ENCODE data around the gene NTM. TPM values are rescaled to one million over a fixed set of nuclear protein-coding genes. Genes with fewer than 3 reads are reported as not detected.
A peak's percentile ranks its signal among the peaks of the same experiment; 100 is the strongest.

Gene NTM
- total RNA-seq, 2 donors from 2014 or later = 0.26 to 3.6 TPM

DNA sequence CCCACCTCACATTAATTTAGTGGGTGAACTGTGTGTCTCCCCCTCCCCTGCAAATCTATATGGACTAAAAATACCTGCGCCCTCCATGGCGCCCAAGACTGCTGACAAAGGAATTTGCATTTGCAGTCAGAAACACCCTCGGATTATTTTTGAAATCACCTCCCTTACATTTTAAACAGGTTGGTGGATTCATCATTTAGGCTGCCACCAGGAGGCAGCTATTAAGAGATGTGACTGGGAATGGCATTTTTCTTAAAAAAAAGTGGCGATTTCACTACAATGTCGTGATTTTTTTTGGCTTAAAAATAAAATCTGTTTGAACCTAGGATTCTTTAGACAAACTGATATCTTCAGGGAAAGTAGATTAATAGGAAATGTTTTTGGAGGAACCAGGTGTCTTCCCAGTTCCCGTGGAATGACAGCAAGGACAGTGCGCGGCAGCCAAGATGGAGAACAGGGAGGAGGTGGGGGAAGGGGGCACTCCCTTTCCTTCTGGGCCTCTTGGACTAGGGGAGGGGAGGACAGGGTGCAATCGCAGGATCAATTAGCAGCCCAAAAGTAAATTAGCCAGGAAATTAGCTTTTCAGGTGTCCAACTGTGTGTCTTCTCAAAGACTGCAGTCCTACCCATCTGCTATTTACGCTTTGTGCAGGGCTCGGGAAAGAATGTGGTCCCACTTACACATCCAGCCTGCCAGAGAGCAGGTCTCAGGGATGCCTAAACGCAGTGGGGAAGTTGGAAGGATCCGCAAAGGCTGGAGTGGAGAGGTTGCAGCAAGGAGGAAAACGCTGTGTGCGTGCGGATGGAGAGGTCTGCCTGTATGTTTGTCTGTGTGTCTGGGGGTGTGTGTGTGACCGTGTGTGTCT, 496.4 kb downstream of the NTM start:
- ATAC-seq = no peak
- WGBS, 2 donors = 65 to 66% methylated on average over 17 of the region's 17 CpGs
- TF ChIP-seq POLR2A (IDR thresholded peaks at IDR 0.05) (no peak), CTCF (IDR thresholded peaks at IDR 0.05) (no peak)
- Histone ChIP-seq H3K27ac (no peak overlapping the region), H3K4me3 (no peak overlapping the region), H3K4me1 (no peaks in the 10 kb centered on the region), H3K27me3 (no peaks in the 10 kb centered on the region), H3K36me3 (replicated peaks in 1 of 2; ENCODE audit: insufficient read depth in 1 of 2, low read depth in 2 of 2) (no peaks in the 10 kb centered on the region), H3K9me3 (no peaks in the 10 kb centered on the region)
- intact Hi-C loops (cut with DNase I) = loop anchor here (10.0 kb wide), 1 partner anchor 1198 kb away; no protein-coding TSS in a partner anchor
- DNase-seq = no peak

GRCh38 chr11:131867457-131868257, 497.2 kb downstream of the NTM start:
- intact Hi-C loops (cut with DNase I) = loop anchor here (10.0 kb wide), 1 partner anchor 1197 kb away; no protein-coding TSS in a partner anchor
- TF ChIP-seq POLR2A (IDR thresholded peaks at IDR 0.05) = no peak
- peak; percentile 45 to 81 (median 71) for TF ChIP-seq CTCF (IDR thresholded peaks at IDR 0.05)
- Histone ChIP-seq H3K4me1 (no peaks in the 10 kb centered on the region), H3K27ac (no peak overlapping the region), H3K9me3 (no peaks in the 10 kb centered on the region), H3K36me3 (replicated peaks in 1 of 2; ENCODE audit: insufficient read depth in 1 of 2, low read depth in 2 of 2) (no peaks in the 10 kb centered on the region), H3K4me3 (no peak overlapping the region), H3K27me3 (no peaks in the 10 kb centered on the region)
- peak; percentile 67 for ATAC-seq
- WGBS, 2 donors = 31 to 35% methylated on average over 10 of the region's 10 CpGs
- DNase-seq = peak; percentile 66 to 78 (median 72)

- Histone ChIP-seq H3K36me3 (replicated peaks in 1 of 2; ENCODE audit: insufficient read depth in 1 of 2, low read depth in 2 of 2) (no peaks in the 10 kb centered on the region), H3K27me3 (no peaks in the 10 kb centered on the region), H3K27ac (no peak overlapping the region), H3K9me3 (no peaks in the 10 kb centered on the region), H3K4me1 (no peaks in the 10 kb centered on the region), H3K4me3 (no peak overlapping the region)
- DNase-seq (no peak), ATAC-seq (no peak)
- 76 to 77% methylated on average over 18 of the region's 18 CpGs for WGBS, 2 donors
- intact Hi-C loops (cut with DNase I) = loop anchor here (10.0 kb wide), 1 partner anchor 1196 kb away; no protein-coding TSS in a partner anchor
- TF ChIP-seq CTCF (IDR thresholded peaks at IDR 0.05) (no peak), POLR2A (IDR thresholded peaks at IDR 0.05) (no peak)
These were observed 498.5 kb downstream of the NTM start for GRCh38 chr11:131868629-131869507.

DNA sequence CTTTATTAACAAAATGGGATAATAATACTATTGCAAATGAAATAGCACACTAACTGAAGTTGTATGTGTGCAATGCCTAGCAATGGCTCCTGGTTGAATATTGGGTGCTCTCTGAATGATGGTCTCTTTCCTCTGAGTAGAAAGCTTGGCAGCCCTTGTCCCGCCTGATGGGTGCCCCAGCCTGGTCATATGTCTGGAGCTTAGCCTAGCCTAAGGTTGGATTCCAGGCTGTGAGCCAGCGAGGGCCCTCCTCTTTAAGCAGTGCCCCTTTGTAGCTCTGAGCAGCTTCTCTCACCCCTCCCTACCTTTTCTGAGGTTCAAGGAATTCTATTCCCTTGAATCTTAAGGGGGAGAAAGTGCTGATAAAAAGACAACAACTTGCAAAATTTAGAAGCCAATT, 499.9 kb downstream of the NTM start:
- no peak for ATAC-seq
- Histone ChIP-seq H3K4me3 (no peak overlapping the region), H3K36me3 (replicated peaks in 1 of 2; ENCODE audit: insufficient read depth in 1 of 2, low read depth in 2 of 2) (no peaks in the 10 kb centered on the region), H3K27ac (no peak overlapping the region), H3K27me3 (no peaks in the 10 kb centered on the region), H3K4me1 (no peaks in the 10 kb centered on the region), H3K9me3 (no peaks in the 10 kb centered on the region)
- DNase-seq = no peak
- 75 to 83% methylated on average over 2 of the region's 2 CpGs for WGBS, 2 donors
- TF ChIP-seq CTCF (IDR thresholded peaks at IDR 0.05) (no peak), POLR2A (IDR thresholded peaks at IDR 0.05) (no peak)
- intact Hi-C loops (cut with DNase I) = loop anchor here (5.0 kb wide), 1 partner anchor 157 kb away; no protein-coding TSS in a partner anchor
